Stimulated activated CD8-positive, alpha-beta memory T cell treated with anti-CD3 and anti-CD28 coated beads, Interleukin-12 subunit alpha, Interleukin-12 subunit beta, amount 100 ng/mL, for 24 hours (primary cell): Measurements from ENCODE around the gene ANK2.

Experiments used
- DNase-seq: peaks from one replicate; pipeline ENCODE4 v3.0.0-alpha.2; 2020; ENCODE audit errors: extremely low read depth

ANK2 gene

DNA sequence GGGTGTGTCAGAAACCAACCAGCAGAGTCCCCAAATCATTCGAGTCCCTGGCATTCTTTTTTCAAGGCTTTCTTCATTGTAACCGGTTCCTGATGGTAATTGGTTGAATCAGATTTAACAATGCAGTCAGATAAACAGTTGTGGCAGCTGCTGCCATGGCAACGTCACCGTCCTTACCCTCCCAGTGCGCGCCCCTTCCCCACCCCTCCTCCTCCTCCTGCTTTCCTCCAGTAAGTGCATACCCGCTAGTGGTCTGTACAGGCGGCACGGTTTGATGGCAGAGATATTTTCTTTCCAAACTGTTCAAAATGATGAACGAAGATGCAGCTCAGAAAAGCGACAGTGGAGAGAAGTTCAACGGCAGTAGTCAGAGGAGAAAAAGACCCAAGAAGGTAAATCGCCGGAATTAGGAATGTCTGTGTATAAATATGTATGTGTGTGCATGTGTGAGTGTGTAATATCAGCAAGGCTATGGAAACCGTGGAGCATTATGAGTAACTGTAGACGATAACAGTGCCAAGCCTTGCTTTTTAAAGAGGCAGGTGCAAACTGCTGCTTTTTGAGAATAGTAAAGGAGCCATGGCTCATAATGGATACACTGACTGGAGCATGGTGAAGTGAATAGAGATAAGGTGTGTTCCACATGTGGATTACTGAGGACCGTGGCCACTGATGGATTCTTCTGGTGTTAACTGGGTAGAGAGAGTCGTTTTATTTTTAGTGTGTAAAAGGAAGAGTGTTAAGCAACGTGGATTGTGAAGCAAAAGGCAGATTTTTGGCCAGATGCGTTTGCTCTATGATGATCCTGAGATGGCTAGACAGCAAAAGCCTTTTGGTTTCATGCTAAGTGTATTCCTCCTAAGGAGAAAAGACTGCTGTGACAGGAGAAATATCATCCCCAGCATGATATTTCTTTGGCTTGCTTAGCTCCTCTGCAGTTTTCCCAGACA lies at the start of gene ANK2:
ANK2 (plus strand) TSS at position 233 of the 950 bp plus-strand sequence; CDS start at position 309, 76 bp downstream.
- DNase-seq: no peak

DNA sequence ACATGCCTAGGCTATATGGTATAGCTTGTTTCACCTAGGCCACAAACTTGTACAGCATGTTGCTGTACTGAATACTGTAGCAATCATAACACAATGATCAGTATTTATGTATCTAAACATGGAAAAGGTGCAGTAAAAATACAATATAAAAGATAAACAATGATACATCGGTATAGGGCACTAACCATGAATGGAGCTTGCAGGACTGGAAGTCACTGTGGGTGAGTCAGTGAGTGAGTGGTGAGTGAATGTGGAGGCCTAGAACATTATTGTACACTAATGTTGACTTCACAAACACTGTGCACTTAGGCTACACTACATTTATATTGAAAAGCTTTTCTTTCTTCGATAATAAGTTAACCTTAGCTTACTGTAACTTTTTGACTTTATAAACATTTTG lies 45.6 kb upstream of the ANK2 start:
- DNase-seq: no peak

DNA sequence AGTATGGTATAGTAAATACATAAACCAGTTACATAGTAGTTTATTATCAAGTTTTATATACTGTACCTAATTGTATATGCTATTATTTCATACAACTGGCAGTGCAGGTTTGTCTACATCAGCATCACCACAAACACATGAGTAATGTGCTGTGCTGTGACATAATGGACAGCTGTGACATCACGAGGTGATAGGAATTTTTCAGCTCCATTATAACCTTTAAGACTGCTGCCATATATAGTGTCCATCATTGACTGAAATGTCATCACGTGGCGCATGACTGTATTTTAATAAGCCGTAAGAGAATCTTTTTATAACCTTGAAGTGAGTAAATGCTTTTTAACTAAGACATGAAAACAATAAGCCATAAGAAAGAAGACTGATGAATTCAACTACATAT lies 44.8 kb upstream of the ANK2 start:
- DNase-seq: no peak

DNA sequence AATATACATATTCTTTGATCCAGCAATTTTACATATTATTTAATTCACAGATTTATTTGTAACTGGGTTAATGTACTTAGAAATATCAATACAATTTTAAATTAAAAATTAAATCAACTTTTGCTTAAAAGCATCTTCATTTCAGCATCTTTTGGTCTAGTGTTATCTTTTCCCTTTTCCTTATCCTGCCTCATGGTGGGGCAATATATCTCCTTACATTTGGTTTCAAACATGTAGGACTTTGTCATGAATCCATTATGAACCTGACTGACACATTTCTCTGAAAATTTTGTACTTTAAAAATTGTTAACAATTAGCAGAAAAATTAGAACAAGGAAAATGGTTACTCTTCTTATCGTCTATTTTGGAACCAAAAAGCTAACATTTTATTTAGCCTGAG lies 42.8 kb upstream of the ANK2 start:
- DNase-seq: no peak

DNA sequence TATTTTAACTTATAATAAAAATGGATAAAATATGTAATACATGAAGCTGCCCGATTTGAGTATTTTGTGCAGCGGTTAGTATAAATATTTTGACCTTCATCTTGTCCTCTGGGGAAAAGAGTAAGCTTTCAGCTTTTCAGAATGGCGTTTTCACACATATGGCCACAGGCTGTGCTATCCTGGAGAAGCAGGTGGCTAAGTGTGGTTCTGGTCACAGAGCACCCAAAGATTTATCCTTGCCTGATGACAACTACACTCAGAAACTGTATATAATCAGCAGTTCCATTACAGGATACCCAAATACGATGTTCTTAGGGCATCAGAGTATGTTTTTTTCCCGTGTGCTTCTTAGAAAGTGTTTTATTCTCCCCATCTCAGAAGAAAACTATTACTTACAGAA lies 42.3 kb upstream of the ANK2 start:
- no peak for DNase-seq

DNA sequence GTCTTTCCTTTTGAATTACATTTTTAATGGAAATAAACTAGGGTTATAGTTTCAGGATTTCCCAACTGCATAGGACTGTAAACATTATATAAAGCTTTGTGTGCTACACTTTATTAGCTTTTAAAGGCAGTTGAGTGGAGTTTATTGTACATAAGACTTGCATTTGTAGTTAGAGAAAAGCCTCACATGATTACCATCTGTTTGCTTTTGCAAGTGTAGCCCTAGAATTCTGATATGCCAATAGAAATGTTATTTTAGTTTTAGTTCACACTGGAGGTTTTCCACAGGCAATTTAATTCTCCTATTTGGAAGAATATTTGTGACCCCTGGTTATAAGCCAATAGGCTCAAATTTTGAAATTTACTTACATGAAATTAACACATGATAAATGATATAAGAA lies 41.3 kb upstream of the ANK2 start:
- DNase-seq: no peak

DNA sequence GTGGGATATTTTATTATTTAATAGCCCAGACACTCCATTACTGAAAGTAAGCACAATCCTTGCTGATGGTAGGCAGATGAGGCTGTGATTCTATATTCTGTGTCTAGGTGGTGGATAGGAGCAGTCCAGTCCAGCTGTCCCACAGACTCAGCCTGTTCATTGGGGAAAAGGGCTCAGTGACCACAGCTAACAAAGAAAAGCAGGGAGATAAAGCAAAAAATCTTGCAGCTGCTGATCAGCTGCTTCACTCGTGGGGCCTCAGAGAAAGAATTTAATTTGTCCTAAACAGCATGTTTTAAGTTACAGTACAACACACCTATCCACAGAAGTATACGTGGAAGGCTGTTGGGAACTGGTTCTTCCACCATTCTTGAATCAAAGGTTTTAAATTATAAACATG lies 40.7 kb upstream of the ANK2 start:
- DNase-seq: no peak

DNA sequence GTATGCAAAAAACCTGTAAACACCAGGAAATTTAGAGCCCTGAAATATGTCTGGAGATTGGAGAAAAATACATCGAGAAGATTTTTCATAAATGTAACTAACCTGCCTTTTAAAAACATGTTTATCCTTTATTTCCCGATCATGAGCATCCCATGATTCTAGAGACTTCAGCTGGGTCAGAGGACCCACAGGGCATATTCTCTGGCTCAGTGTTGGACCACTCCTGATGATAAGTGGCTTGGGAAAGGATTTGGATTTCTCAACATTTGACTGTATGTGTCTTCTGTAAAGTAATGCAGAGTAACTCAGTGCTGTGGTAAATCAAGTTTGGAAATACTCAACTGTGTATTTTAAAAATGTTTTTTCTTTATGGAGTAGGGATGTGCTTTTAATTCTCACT lies 40.0 kb upstream of the ANK2 start:
- DNase-seq: no peak

DNA sequence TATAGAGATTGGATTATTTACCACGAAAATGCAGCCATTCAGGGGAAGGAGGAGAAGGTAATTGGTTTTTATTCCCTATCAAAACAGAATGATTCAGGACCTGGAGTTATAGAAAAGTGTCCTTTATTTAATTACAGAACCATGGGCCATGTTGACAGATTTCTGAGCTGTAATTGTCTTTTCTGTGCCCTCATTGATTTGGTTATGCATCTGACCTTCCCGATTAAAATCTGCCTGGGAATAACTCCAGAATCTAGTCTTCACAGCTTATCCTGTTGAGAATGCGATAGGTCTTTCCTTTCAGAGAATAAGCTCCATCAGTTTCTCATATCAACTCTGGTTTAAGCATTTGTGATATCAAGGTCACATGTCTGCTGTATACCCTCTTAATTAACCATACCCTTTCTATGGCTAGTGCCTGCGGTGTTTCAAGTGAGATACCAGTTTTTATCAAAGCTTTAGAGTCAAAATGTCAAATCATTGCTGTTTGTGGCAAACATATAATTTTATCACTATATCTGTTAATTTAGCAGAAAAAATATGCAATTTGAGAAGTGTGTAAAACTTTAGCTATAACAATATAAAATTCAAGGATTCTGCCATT lies 37.2 kb upstream of the ANK2 start:
- no peak for DNase-seq

DNA sequence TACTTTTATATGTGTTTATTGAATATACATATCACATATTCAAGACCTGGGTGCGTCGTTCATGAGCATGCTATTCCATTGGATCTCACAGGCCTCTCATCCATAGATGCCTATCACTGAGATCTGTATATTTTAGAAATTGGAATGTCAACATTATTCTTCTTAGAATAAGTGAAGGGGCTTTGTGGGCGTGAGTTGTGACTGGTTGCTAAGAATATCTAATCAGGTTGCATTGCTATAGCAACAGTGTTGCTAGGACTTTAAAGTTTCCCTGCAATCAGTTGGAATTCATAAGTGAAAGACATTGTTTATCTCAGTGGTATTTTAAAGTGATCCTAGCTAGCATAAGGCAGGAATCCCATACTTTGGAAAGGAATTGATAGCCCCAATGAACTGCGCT lies 36.7 kb upstream of the ANK2 start:
- no peak for DNase-seq

DNA sequence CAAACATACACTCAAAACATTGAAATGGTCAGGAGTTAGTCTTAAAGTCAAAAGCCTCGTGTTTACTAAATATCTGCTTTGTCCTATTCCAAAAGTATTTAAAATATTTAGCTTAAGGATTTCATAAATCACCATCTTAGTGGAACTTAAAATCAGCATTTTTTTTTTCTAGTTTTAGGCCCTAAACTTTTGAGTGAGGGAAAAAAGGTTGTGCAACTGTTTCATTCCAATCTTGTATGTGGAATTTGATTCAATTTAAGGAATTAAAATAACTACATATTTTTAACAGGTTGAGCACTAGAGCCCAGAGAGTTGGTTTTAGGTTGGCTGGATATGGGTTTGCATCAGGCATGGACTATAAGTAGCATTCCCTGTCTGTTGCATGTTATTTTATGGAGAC lies 35.7 kb upstream of the ANK2 start:
- DNase-seq: no peak

DNA sequence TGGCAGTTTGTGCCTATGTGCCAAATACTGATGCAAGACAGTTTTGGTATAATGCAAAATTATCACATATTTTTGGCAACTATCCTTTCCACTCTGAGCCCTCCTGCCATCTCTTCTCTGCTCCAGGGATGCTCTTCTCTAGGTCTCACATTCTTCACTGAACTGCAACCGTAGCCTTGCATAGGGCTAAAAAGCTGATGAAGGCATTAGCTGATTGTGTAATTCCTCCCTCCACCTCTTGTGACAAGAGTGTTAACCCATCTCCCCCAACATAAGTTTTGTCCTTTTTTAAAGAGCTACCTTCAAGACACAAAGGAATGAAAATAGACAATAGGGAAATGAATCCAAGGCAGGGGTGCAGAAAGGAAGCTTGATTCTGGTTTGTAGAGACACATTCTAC lies 33.1 kb upstream of the ANK2 start:
- DNase-seq: no peak

DNA sequence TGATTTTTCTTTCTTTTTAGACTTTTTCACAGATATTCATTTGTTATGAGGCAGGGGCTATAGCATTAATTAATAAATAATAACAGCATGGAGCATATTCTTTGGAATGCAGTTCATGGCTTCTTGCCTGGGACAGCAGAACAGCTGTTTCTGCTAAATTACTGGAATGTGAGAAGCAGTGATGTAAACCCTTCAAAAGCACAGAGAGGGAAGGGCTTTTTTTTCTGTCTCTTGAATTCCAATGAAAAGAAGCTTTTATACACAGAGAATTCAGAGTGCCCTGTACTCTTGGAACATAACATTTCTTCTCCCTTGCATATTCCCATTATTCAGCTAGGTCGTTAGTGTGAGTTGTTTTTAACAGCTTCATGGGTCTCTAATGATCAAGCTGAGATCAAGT lies 28.5 kb upstream of the ANK2 start:
- DNase-seq: no peak

DNA sequence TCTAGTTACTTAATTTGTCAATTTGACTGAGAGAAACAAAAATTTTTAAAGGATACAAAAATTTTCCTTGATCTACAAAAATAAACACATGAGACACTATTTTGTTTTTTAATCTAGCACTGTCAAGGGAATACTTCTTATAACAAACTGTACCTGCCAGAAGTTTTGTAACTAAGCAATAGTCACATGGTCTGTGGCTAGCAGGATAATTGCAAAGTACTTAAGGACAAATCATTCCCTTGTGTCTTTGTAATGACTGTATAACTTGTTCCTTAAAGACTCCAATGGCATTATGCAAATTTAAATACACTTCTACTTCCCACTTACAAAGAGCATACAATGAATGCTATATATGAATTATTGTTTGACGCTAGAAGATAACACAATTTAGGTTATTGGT lies 25.1 kb upstream of the ANK2 start:
- no peak for DNase-seq

DNA sequence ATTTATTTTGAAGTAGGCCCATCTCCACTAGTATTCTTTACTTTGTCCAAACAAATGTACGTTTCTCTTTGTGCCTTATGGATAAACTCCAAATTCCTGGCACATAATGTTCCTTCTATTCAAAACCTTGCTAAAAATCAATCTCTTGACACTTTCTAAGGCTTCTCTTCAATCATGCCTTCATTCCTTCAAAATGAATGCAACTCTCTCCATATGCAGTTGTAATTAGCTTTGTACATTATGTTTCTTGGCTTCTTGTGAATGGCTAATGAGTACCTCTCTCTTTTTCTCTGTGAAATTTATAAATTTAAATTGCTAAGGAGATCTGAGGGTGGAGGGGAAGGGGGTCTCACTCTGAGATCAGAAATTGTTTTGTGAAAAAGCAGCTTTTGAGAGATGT lies 24.0 kb upstream of the ANK2 start:
- DNase-seq: no peak

DNA sequence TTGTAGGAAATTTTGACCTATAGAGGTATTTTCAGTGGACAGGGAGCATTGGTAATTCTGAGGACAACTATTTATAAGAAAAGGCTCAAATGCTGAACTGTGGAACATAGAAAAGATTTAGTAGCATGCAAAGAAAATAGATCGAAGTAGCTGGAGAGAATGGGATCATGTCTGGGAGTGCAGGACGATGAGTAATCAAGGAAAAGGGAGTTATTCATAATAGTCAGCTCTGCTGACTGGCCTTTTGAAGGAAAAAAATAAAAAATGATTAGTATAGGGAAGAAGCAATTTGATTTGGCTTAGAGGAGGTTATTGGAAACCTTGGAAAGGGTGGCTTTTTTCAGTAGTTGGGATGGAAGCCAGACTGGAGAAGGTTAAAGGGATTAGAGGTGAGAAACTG lies 22.9 kb upstream of the ANK2 start:
- DNase-seq: no peak

DNA sequence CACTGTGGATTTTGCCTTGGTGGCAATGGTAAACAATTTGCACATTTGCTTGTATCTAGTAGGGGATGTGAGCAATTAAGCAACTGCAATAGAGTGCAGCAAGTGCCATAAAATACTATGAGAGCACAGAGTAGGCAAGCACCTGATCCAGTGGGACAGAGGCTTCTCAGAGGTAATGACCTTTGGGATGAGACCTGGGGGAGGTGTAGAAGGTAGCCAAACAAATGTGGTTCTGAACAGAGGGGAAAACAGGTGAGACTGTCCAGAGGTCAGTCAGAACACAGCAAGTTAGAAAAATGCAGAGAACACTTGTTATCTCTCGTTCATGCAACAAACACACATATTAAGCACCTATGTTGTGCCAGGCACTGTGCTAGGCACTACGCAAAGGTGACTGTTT lies 21.4 kb upstream of the ANK2 start:
- DNase-seq: no peak

DNA sequence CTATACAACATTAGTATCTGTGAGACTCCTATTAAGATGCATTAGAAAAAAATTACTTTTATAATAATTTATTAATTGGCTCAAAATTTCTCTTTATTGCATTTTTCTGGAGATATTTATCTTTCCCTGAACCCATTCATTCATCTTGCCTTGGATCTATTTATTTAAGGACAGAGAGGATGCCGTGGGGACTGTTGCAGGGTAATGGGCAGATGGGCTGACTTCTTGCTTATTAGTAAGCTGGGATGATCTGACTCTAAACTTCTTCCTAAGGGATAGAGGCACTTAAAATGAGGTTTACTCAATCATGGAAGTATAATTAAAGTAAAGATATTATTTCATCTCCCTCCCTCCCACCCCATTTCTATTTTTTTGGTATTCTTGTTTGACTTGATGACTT lies 18.2 kb upstream of the ANK2 start:
- DNase-seq: no peak

DNA sequence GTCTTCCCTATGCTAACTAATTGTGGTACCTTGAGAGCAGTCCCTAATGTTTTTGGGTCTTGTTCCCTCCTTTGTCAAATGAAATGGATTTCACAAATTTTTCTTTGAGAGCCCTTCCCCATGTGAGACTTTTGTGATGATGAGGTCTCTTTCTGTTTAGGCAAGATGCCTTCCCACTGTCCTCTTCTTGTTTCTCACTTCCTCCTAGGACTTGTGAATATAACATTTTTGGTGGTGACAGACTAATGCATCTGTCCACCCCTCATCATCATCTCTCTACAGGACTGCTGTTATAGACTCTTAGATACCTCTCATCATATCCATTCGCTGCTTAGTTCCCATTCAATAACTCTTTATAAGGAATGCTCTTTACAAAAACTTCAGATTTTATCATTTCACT lies 8.7 kb upstream of the ANK2 start:
- DNase-seq: no peak

DNA sequence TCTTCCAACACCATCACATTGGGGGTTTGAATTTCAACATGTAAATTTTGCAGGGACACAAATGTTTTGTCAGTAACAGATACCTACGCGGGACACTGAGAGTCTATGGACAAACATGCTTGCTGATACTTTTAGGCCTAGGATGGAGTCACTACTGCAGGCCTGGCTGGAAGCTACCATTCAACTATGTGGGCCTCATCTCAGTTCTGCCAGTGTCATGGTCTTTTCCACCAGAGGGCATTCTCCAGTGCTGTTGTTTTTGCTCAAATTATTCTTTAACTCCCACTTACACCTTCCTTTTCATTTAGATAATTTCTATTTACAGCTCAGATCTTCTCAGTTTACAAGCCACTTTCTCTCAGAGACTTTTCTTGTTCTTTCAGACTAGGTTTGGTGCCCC lies 7.0 kb upstream of the ANK2 start:
- DNase-seq: no peak

DNA sequence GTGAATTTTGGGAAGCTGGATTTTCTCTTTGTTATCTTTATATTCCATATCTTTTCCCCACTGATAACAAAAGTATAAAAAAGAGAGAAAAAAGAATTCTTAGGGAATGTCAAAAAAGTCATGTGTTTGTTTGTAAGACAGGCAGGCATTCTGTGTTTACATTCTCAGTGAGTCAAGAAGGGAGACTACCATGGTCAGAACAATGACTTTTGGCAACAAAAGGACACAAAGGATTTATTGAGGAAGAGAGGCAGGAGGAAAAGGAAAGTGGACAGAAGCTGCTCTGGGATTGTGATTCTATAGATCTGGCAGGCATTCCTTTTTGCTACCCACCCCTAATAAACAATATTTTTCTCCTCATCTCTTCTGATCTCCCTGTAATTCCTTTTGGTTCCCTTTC lies 5.9 kb upstream of the ANK2 start:
- DNase-seq: no peak

DNA sequence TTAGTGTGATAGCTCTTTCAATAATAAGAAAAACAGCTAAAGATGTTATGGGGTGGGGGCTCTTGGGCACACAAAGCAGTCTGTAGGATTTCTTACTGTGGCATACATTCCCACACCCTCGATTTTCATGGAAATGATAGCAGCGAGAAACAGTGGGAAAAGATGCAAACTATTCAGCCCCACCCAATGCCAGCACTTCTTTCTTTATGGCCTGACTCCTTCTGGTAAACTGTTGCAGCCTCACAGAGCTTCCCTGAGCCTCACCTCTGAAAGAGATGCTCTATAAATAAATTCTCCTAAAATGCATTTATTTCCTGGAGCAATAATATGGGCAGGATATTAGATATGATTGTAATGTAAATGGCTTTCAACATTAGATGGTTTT lies 910 bp downstream of the ANK2 start:
- no peak for DNase-seq

DNA sequence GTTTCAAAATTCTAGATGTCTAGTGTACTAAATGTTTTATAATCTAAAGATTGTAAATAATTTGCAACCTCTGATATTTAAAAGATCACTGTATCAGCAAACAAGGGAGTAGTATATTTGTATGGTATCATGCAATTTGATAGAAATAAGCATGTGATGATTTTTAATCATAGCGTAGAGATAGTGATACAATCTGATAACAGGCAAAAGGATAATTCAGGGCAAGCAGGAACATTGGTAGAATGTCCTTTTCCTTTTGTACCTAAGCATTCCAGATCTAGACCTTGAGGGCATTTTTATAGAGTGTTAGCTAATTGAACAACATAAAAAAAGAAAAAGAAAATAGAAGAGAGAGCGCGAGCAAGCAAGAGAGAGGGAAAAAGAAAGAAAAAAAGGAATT lies 1.4 kb downstream of the ANK2 start:
- DNase-seq: no peak

DNA sequence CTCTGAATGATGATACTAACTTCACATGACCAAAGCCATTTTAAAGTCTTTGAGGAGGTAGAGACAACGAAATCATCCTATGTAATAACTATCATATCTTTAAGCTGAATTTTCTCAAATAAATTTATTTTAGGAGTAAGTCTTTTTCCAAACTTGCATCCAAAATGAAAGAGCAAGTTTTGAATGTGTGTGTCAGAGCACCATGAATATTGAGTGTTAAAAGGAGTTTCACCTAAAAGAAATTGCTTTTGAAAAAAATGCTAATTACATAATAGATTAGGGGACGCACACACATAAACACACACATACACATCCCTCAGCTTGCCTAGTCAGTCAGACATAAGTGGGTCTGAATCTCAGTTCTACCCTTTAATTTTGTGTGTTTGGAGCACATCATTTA lies 1.9 kb downstream of the ANK2 start:
- DNase-seq: no peak
